Neural cell (in vitro differentiated cells): ENCODE results near the gene UQCRQ. TPM values are rescaled to one million over a fixed set of nuclear protein-coding genes. Genes with fewer than 3 reads are reported as not detected.

Experiments used
- H2AFZ ChIP-seq: fragments of 200-600, 300-800 bp; sonication (generic), shearing (Covaris generic); 2 replicates; pipeline ENCODE4 v1.6.0; 2014; ENCODE audit warnings: low read depth, mild to moderate bottlenecking, antibody characterized with exemption, low read length, moderate library complexity
- H3F3A ChIP-seq: fragments of 200-600 bp; shearing (Covaris generic); 2 replicates; pipeline ENCODE4 v1.6.1; 2016; ENCODE audit warnings: mild to moderate bottlenecking, moderate library complexity, mixed read lengths, antibody characterized with exemption, low read length; ENCODE audit not compliant: insufficient read depth, poor library complexity, severe bottlenecking
- H3K27ac ChIP-seq: fragments of 200-600, 300-800 bp; sonication (generic), shearing (Covaris generic); 2 replicates; pipeline ENCODE4 v1.5.1; 2014; ENCODE audit warnings: mild to moderate bottlenecking, low read length, moderate library complexity
- H3K27me3 ChIP-seq: fragments of 300-800, 200-600 bp; sonication (generic), shearing (Covaris generic); 2 replicates; pipeline ENCODE4 v1.6.0; 2014; ENCODE audit warnings: mild to moderate bottlenecking, low read depth, low read length, moderate library complexity; ENCODE audit not compliant: insufficient read depth
- H3K36me3 ChIP-seq: fragments of 300-800, 200-600 bp; sonication (generic), shearing (Covaris generic); 2 replicates; pipeline ENCODE4 v1.5.1; 2014; ENCODE audit warnings: mild to moderate bottlenecking, antibody characterized with exemption, low read length, moderate library complexity; ENCODE audit not compliant: insufficient read depth
- H3K4me2 ChIP-seq: fragments of 300-800, 200-600 bp; sonication (generic), shearing (Covaris generic); 2 replicates; pipeline ENCODE4 v1.6.0; 2014; ENCODE audit warnings: mild to moderate bottlenecking, low read length
- H3K4me3 ChIP-seq: fragments of 300-800, 200-600 bp; sonication (generic), shearing (Covaris generic); 2 replicates; pipeline ENCODE4 v1.5.1; 2014; ENCODE audit warnings: mild to moderate bottlenecking, low read length, moderate library complexity
- H3K79me2 ChIP-seq: fragments of 200-600 bp; shearing (Covaris generic); replicated peaks from 2 replicates; pipeline ENCODE4 v1.6.0; 2014; ENCODE audit warnings: mild to moderate bottlenecking, low read length, moderate library complexity; ENCODE audit not compliant: insufficient read depth
- H3K9ac ChIP-seq: fragments of 300-800, 200-600 bp; sonication (generic), shearing (Covaris generic); 2 replicates; pipeline ENCODE4 v1.6.1; 2016; ENCODE audit warnings: mild to moderate bottlenecking, low read length, mixed read lengths
- H3K9me2 ChIP-seq: fragments of 200-600 bp; shearing (Covaris generic); 2 replicates; pipeline ENCODE4 v1.6.1; 2016; ENCODE audit warnings: mild to moderate bottlenecking, low read length, mixed read lengths; ENCODE audit not compliant: insufficient read depth
- H3K9me3 ChIP-seq: fragments of 200-600, 300-800 bp; sonication (generic), shearing (Covaris generic); 2 replicates; pipeline ENCODE4 v1.6.1; 2016; ENCODE audit warnings: mild to moderate bottlenecking, mixed run types, low read length, moderate library complexity, mixed read lengths
- H4K20me1 ChIP-seq: fragments of 200-600 bp; shearing (Covaris generic); 2 replicates; pipeline ENCODE4 v1.6.1; 2016; ENCODE audit warnings: mild to moderate bottlenecking, mixed run types; ENCODE audit not compliant: insufficient read depth
- EP300 ChIP-seq: fragments of 450-650 bp; conservative IDR thresholded peaks from 2 replicates; pipeline ENCODE4 v1.6.1; 2014; ENCODE audit warnings: antibody characterized with exemption, mild to moderate bottlenecking, moderate library complexity; ENCODE audit not compliant: poor library complexity, severe bottlenecking
- EZH2 ChIP-seq: fragments of 200-600, 300-800 bp; shearing (Covaris generic), sonication (generic); IDR thresholded peaks from 2 replicates; pipeline ENCODE4 v1.6.1; 2014; ENCODE audit warnings: antibody characterized with exemption, low read length, borderline replicate concordance, mild to moderate bottlenecking; ENCODE audit not compliant: insufficient read depth, poor library complexity, severe bottlenecking
- MXI1 ChIP-seq: fragments of 450-650 bp; conservative IDR thresholded peaks from 2 replicates; pipeline ENCODE4 v1.6.1; 2014; ENCODE audit warnings: antibody characterized with exemption, mild to moderate bottlenecking; ENCODE audit not compliant: poor library complexity, severe bottlenecking
- POLR2AphosphoS5 ChIP-seq: IDR thresholded peaks from 2 replicates; pipeline ENCODE4 v1.6.1; 2012
- RAD21 ChIP-seq: fragments of 450-650 bp; conservative IDR thresholded peaks from 2 replicates; pipeline ENCODE4 v1.6.1; 2014; ENCODE audit warnings: antibody characterized with exemption, mild to moderate bottlenecking, moderate library complexity
- SMC3 ChIP-seq: fragments of 450-650 bp; conservative IDR thresholded peaks from 2 replicates; pipeline ENCODE4 v1.6.1; 2014; ENCODE audit warnings: antibody characterized with exemption, mild to moderate bottlenecking, moderate library complexity; ENCODE audit not compliant: poor library complexity
- TAF1 ChIP-seq: IDR thresholded peaks from 2 replicates; pipeline ENCODE4 v1.6.1; 2012; ENCODE audit warnings: low read depth
- polyA plus RNA-seq: library from polyadenylated mRNA; depleted of rRNA; stranded (reverse); fragments of >200 nt; gene quantifications from 2 replicates; pipeline ENCODE4 v1.2.3, GENCODE V29; 2014
- TF ChIP-seq, protein P1 (sequence below): IDR thresholded peaks from 2 replicates; pipeline ENCODE4 v1.6.1; 2012; ENCODE audit warnings: borderline replicate concordance
- TF ChIP-seq, protein P2 (sequence below): fragments of 450-650 bp; IDR thresholded peaks from 2 replicates; pipeline ENCODE4 v1.5.1; 2014; ENCODE audit warnings: antibody characterized with exemption, mild to moderate bottlenecking, moderate library complexity; ENCODE audit not compliant: poor library complexity, severe bottlenecking

The UQCRQ gene
- polyA plus RNA-seq, 1 donor from 2014 or later, result 444 TPM

GRCh38 chr5:132873930-132874271 lies 7.5 kb downstream of the UQCRQ start:
- Histone ChIP-seq H3K4me2 (no peak overlapping the region), H3K79me2 (no peaks in the 10 kb centered on the region), H3K27ac (no peak overlapping the region), H3K36me3 (peaks cover 7% of the 10 kb centered on the region), H3K9me2 (no peaks in the 10 kb centered on the region), H4K20me1 (no peaks in the 10 kb centered on the region), H3K4me3 (no peak overlapping the region), H3K9ac (no peak overlapping the region), H2AFZ (no peak overlapping the region), H3F3A (no peaks in the 10 kb centered on the region), H3K9me3 (no peaks in the 10 kb centered on the region), H3K27me3 (no peaks in the 10 kb centered on the region)
- TF ChIP-seq EP300 (no peak), SMC3 (no peak), RAD21 (no peak), TAF1 (no peak), EZH2 (no peak)
- TF ChIP-seq, protein P1, sequence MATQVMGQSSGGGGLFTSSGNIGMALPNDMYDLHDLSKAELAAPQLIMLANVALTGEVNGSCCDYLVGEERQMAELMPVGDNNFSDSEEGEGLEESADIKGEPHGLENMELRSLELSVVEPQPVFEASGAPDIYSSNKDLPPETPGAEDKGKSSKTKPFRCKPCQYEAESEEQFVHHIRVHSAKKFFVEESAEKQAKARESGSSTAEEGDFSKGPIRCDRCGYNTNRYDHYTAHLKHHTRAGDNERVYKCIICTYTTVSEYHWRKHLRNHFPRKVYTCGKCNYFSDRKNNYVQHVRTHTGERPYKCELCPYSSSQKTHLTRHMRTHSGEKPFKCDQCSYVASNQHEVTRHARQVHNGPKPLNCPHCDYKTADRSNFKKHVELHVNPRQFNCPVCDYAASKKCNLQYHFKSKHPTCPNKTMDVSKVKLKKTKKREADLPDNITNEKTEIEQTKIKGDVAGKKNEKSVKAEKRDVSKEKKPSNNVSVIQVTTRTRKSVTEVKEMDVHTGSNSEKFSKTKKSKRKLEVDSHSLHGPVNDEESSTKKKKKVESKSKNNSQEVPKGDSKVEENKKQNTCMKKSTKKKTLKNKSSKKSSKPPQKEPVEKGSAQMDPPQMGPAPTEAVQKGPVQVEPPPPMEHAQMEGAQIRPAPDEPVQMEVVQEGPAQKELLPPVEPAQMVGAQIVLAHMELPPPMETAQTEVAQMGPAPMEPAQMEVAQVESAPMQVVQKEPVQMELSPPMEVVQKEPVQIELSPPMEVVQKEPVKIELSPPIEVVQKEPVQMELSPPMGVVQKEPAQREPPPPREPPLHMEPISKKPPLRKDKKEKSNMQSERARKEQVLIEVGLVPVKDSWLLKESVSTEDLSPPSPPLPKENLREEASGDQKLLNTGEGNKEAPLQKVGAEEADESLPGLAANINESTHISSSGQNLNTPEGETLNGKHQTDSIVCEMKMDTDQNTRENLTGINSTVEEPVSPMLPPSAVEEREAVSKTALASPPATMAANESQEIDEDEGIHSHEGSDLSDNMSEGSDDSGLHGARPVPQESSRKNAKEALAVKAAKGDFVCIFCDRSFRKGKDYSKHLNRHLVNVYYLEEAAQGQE, result no peak

DNA sequence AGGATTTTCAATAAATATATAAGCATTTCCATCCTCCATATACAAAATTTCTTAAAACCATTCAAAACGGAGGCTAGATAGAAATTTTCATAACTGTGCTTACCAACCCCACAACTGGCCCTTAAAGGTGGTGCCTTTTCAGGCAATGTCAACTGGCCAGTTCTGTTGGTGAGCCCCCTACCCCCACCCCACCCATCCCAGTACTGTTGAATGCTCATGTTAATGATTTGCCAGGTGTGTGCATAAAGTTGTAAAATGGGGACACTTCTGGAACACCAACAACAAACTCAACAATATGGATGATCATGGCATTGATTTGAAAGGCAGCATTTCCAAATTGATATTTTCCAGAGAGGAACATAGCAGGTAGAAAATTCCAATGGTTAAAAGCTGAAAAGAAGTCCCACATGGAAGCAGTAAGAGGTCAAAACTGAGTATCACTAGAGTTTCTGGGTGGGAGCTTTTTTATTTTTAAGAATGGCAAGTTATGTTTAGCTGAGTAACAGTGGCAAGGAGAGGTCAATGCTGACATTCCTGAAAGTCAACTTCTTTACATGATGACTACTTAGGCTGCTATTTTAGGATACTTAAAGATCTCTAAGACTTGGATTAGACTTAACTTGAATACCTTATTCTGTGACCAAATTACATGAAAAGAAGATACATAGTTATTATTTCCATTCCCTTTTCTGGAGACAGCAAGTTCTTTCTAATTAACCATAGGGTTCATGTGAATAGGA lies 9.7 kb downstream of the UQCRQ start:
- H4K20me1 ChIP-seq, result no peaks in the 10 kb centered on the region
- H3K27ac ChIP-seq, result no peak overlapping the region
- no peak overlapping the region for H3K4me2 ChIP-seq
- H3K9ac ChIP-seq, result no peak overlapping the region
- H3K79me2 ChIP-seq, result peaks cover 3% of the 10 kb centered on the region
- peaks cover 7% of the 10 kb centered on the region for H3K36me3 ChIP-seq
- H3F3A ChIP-seq, result no peaks in the 10 kb centered on the region
- no peaks in the 10 kb centered on the region for H3K27me3 ChIP-seq
- TF ChIP-seq EP300 (no peak), MXI1 (no peak), RAD21 (no peak), POLR2AphosphoS5 (no peak), EZH2 (no peak), SMC3 (no peak), TAF1 (no peak)
- TF ChIP-seq, protein P1, result no peak
- TF ChIP-seq, protein P2, sequence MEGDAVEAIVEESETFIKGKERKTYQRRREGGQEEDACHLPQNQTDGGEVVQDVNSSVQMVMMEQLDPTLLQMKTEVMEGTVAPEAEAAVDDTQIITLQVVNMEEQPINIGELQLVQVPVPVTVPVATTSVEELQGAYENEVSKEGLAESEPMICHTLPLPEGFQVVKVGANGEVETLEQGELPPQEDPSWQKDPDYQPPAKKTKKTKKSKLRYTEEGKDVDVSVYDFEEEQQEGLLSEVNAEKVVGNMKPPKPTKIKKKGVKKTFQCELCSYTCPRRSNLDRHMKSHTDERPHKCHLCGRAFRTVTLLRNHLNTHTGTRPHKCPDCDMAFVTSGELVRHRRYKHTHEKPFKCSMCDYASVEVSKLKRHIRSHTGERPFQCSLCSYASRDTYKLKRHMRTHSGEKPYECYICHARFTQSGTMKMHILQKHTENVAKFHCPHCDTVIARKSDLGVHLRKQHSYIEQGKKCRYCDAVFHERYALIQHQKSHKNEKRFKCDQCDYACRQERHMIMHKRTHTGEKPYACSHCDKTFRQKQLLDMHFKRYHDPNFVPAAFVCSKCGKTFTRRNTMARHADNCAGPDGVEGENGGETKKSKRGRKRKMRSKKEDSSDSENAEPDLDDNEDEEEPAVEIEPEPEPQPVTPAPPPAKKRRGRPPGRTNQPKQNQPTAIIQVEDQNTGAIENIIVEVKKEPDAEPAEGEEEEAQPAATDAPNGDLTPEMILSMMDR, result no peak
- no peaks in the 10 kb centered on the region for H3K9me3 ChIP-seq
- H3K9me2 ChIP-seq, result no peaks in the 10 kb centered on the region
- no peak overlapping the region for H2AFZ ChIP-seq
- no peak overlapping the region for H3K4me3 ChIP-seq
